ENCODE measurements around the gene MGAT3.
"Not testable (repeated sequence)": the region's sequence is repeated elsewhere in the genome, so short reads cannot be mapped to it uniquely, and the experiment has no call there.

Gene MGAT3

GRCh38 chr22:39494471-39495120 lies 37.8 kb downstream of the MGAT3 start:
- no peak for DNase-seq

- no peak for DNase-seq
Observed at GRCh38 chr22:39496131-39496838, 39.5 kb downstream of the MGAT3 start.

- DNase-seq: no peak
Observed at GRCh38 chr22:39497429-39497828, 40.6 kb downstream of the MGAT3 start.

- peak; percentile 41 for DNase-seq
Observed at GRCh38 chr22:39498368-39498767, 41.6 kb downstream of the MGAT3 start.

GRCh38 chr22:39498802-39499201 lies 42.0 kb downstream of the MGAT3 start:
- no peak for DNase-seq

- no peak for DNase-seq
Observed at GRCh38 chr22:39500101-39500500, 43.3 kb downstream of the MGAT3 start.

- no peak for DNase-seq
Observed at GRCh38 chr22:39501644-39502108, 44.9 kb downstream of the MGAT3 start.

- peak; percentile 54 for DNase-seq
Observed at GRCh38 chr22:39502109-39502788, 45.4 kb downstream of the MGAT3 start, which contains the start of gene MIEF1. TSS of gene MIEF1 (plus strand) at chr22:39502290. CDS start at chr22:39511295, 9,005 bp downstream.

GRCh38 chr22:39502789-39503409 lies 46.1 kb downstream of the MGAT3 start:
- no peak for DNase-seq

- no peak for DNase-seq
Observed at GRCh38 chr22:39503630-39504029, 46.8 kb downstream of the MGAT3 start.

- no peak for DNase-seq
Observed at GRCh38 chr22:39504071-39504470, 47.3 kb downstream of the MGAT3 start.

- not testable (repeated sequence) for DNase-seq
Observed at GRCh38 chr22:39507021-39507420, 50.2 kb downstream of the MGAT3 start.

- no peak for DNase-seq
Observed at GRCh38 chr22:39508393-39508792, 51.6 kb downstream of the MGAT3 start.

GRCh38 chr22:39510529-39511149 lies 53.8 kb downstream of the MGAT3 start:
- DNase-seq: no peak

GRCh38 chr22:39511226-39511625 lies 54.4 kb downstream of the MGAT3 start:
- DNase-seq: no peak

GRCh38 chr22:39512026-39512425 lies 55.2 kb downstream of the MGAT3 start:
- no peak for DNase-seq

- no peak for DNase-seq
Observed at GRCh38 chr22:39513791-39514190, 57.0 kb downstream of the MGAT3 start.

GRCh38 chr22:39514373-39514973 lies 57.7 kb downstream of the MGAT3 start:
- no peak for DNase-seq

- no peak for DNase-seq
Observed at GRCh38 chr22:39515266-39516050, 58.6 kb downstream of the MGAT3 start.

GRCh38 chr22:39517470-39517869 lies 60.7 kb downstream of the MGAT3 start:
- DNase-seq: no peak

GRCh38 chr22:39518144-39518786 lies 61.5 kb downstream of the MGAT3 start:
- no peak for DNase-seq
